ENCODE measurements around the gene SETD2.

Gene SETD2

DNA sequence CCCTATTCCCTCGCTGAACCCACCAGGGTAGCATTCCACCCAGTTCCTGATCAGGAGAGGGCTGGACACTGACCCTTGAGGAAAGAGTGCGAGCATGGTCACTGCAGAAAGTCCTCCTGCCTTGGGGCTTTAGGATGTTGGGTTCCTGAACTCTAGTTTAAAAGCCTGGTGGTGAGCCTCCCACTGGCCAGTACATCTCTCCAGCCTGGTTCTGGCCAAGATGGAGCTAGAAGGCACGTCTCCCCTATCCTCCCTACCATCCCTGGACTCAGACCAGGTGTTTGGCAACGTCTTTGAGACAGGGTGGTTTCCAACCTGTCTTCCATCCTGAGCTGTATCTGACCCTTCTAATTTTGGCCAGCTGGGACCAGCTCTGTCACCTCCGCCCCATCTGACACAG, 153.0 kb downstream of the SETD2 start:
- no peak overlapping the region for H3K4me3 Mint-ChIP-seq
- DNase-seq: no peak
- peaks cover 18% of the 10 kb centered on the region for H3K4me1 Mint-ChIP-seq
- H3K27ac Mint-ChIP-seq: peak overlapping the region; percentile 69
- CTCF ChIA-PET: interaction anchor here (2.3 kb wide), 1 partner anchor 88 kb away, joined by 8 read pairs; no protein-coding TSS in a partner anchor
- H3K9me3 Mint-ChIP-seq: no peaks in the 10 kb centered on the region
- no peaks in the 10 kb centered on the region for H3K27me3 Mint-ChIP-seq
- peaks cover 44% of the 10 kb centered on the region for H3K36me3 Mint-ChIP-seq

GRCh38 chr3:47010111-47010712, 153.7 kb downstream of the SETD2 start:
- peaks cover 18% of the 10 kb centered on the region for H3K4me1 Mint-ChIP-seq
- H3K36me3 Mint-ChIP-seq: peaks cover 45% of the 10 kb centered on the region
- H3K9me3 Mint-ChIP-seq: no peaks in the 10 kb centered on the region
- no peaks in the 10 kb centered on the region for H3K27me3 Mint-ChIP-seq
- CTCF ChIA-PET: interaction anchor here (2.3 kb wide), 1 partner anchor 87 kb away, joined by 8 read pairs; no protein-coding TSS in a partner anchor
- peak overlapping the region; percentile 21 for H3K4me3 Mint-ChIP-seq
- H3K27ac Mint-ChIP-seq: no peak overlapping the region
- no peak for DNase-seq

DNA sequence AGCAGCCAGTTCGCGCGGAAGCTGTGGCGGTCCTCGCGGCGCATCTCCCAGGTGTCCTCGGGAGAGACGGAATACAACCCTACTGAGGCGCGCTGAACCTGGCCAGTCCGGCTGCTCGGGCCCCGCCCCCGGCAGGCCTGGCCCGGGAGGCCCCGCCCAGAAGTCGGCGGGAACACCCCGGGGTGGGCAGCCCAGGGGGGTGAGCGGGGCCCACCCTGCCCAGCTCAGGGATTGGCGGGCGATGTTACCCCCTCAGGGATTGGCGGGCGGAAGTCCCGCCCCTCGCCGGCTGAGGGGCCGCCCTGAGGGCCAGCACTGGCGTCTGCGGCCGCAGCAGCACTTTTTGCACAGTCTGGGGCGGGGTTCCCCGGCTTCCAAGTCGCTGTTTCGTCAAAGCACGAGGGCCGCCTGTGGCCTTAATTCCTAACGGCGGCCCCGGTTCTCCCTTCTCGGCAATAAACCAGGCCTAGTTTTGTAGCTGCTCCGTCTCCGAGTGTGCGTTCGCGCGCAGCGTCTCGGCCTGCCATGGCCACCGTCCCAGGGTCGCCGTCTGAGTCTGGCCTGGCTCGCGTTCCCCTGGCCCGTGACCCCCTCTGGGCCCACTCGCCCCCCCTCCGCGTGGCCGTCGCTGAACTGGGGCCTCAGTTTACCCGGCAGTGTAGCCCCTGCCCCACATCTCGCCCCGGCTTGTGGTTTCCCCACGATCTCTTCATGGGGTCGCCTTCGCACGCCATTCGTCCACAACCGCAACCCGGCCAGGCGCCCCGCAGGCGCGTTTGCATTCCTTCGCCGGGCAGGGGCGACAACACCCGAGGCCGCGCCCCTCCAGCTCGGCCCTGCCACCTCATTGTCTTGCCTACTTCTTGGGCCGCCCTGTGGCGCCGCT, 154.4 kb downstream of the SETD2 start:
- Mint-ChIP-seq H3K27ac (no peak overlapping the region), H3K4me1 (peaks cover 18% of the 10 kb centered on the region), H3K4me3 (peak overlapping the region; percentile 21), H3K36me3 (peaks cover 46% of the 10 kb centered on the region), H3K27me3 (no peaks in the 10 kb centered on the region), H3K9me3 (no peaks in the 10 kb centered on the region)
- DNase-seq: peak; percentile 73
- CTCF ChIA-PET: no interaction called here

GRCh38 chr3:47008851-47009224, 155.1 kb downstream of the SETD2 start:
- Mint-ChIP-seq H3K4me1 (peaks cover 18% of the 10 kb centered on the region), H3K9me3 (no peaks in the 10 kb centered on the region), H3K27me3 (no peaks in the 10 kb centered on the region), H3K27ac (peak overlapping the region; percentile 42), H3K36me3 (peaks cover 43% of the 10 kb centered on the region), H3K4me3 (no peak overlapping the region)
- DNase-seq: no peak
- CTCF ChIA-PET: no interaction called here

DNA sequence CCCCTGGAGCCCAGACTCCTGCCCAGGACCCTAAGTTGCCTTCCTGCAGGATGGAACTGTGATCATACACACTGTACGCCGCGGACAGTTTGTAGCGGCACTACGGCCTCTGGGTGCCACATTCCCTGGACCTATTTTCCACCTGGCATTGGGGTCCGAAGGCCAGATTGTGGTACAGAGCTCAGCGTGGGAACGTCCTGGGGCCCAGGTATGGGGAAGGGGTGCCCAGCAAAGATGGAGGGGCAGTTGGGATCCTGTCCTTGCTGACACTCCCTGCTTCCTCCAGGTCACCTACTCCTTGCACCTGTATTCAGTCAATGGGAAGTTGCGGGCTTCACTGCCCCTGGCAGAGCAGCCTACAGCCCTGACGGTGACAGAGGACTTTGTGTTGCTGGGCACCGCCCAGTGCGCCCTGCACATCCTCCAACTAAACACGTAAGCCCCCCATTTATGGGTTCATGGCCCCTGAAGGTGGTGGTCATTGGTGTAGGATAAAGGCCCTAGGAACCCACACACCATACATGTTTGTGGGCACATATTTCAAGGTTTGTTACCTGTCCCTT, 155.6 kb downstream of the SETD2 start:
- Mint-ChIP-seq H3K27me3 (no peaks in the 10 kb centered on the region), H3K4me1 (peaks cover 18% of the 10 kb centered on the region), H3K36me3 (peaks cover 44% of the 10 kb centered on the region), H3K9me3 (no peaks in the 10 kb centered on the region), H3K27ac (peak overlapping the region; percentile 42), H3K4me3 (peak overlapping the region; percentile 18)
- no peak for DNase-seq
- CTCF ChIA-PET: no interaction called here

DNA sequence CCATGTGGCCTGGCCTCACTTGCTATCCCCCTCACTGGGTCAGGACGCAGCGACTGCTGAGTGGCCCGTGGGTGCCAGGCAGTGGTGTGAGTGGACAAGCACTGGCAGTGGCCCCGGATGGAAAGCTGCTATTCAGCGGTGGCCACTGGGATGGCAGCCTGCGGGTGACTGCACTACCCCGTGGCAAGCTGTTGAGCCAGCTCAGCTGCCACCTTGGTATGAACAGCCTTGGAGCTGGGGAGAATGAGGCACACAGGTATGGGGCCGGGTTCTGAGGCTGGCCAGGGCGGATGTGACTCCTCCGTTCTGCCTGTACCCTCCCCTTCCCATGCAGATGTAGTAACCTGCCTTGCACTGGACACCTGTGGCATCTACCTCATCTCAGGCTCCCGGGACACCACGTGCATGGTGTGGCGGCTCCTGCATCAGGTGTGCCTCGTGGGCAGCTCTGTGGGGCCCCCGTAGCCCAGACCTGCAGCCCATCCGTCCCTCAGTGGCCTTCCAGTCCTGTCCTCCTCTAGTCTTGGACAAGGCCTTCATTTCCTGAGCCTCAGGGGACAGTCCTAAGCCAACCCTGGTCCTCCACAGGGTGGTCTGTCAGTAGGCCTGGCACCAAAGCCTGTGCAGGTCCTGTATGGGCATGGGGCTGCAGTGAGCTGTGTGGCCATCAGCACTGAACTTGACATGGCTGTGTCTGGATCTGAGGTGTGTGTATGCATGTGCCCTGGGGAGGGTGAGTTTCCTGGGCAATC, 156.3 kb downstream of the SETD2 start:
- H3K27ac Mint-ChIP-seq: no peak overlapping the region
- DNase-seq: no peak
- no peaks in the 10 kb centered on the region for H3K9me3 Mint-ChIP-seq
- no peak overlapping the region for H3K4me3 Mint-ChIP-seq
- no peaks in the 10 kb centered on the region for H3K27me3 Mint-ChIP-seq
- CTCF ChIA-PET: interaction anchor here (1.0 to 1.3 kb wide), 2 partner anchors 10 to 94 kb away, joined by 3 read pairs; no protein-coding TSS in a partner anchor
- peaks cover 49% of the 10 kb centered on the region for H3K36me3 Mint-ChIP-seq
- peaks cover 17% of the 10 kb centered on the region for H3K4me1 Mint-ChIP-seq

GRCh38 chr3:47007001-47007400, 156.9 kb downstream of the SETD2 start:
- CTCF ChIA-PET: interaction anchor here (0.7 to 1.3 kb wide), 3 partner anchors 9 to 94 kb away, joined by 3 to 4 read pairs (median 3); no protein-coding TSS in a partner anchor
- H3K36me3 Mint-ChIP-seq: peaks cover 51% of the 10 kb centered on the region
- no peak for DNase-seq
- no peak overlapping the region for H3K27ac Mint-ChIP-seq
- no peak overlapping the region for H3K4me3 Mint-ChIP-seq
- H3K27me3 Mint-ChIP-seq: no peaks in the 10 kb centered on the region
- peaks cover 13% of the 10 kb centered on the region for H3K4me1 Mint-ChIP-seq
- H3K9me3 Mint-ChIP-seq: no peaks in the 10 kb centered on the region

- Mint-ChIP-seq H3K4me3 (no peak overlapping the region), H3K36me3 (peaks cover 56% of the 10 kb centered on the region), H3K27ac (no peak overlapping the region), H3K27me3 (no peaks in the 10 kb centered on the region), H3K9me3 (no peaks in the 10 kb centered on the region), H3K4me1 (peaks cover 10% of the 10 kb centered on the region)
- no peak for DNase-seq
- CTCF ChIA-PET: interaction anchor here (0.7 to 1.3 kb wide), 3 partner anchors 8 to 83 kb away, joined by 3 to 6 read pairs (median 4); no protein-coding TSS in a partner anchor
Observed at GRCh38 chr3:47006145-47006651, 157.7 kb downstream of the SETD2 start.

DNA sequence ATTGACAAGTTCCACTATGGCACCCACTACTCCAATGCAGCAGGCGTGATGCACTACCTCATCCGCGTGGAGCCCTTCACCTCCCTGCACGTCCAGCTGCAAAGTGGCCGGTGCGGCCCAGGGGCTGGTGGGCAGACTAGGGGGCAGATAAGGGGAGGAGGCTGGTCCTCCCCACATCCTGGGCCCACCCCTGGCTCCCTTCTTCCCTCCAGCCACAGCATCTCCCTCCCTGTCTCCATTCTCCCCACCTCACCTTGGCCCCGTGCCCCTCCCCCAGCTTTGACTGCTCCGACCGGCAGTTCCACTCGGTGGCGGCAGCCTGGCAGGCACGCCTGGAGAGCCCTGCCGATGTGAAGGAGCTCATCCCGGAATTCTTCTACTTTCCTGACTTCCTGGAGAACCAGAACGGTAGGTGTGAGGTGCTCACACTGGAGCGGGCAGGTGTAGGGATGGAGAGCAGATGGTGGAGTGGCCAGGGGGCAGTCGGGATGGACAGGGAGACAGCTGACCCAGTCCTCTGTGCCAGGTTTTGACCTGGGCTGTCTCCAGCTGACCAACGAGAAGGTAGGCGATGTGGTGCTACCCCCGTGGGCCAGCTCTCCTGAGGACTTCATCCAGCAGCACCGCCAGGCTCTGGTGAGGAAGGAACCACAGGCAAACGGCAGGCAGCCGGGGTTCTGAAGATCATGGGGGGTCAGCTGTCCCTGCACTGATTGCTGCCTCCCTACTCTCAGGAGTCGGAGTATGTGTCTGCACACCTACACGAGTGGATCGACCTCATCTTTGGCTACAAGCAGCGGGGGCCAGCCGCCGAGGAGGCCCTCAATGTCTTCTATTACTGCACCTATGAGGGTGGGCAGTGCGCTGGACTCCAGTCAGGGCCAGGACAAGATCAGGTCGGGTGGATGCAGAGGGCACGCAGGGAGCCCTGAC, 158.4 kb downstream of the SETD2 start:
- no peaks in the 10 kb centered on the region for H3K27me3 Mint-ChIP-seq
- H3K9me3 Mint-ChIP-seq: no peaks in the 10 kb centered on the region
- CTCF ChIA-PET: interaction anchor here (0.6 to 0.8 kb wide), 2 partner anchors 82 to 129 kb away, joined by 3 to 6 read pairs; no protein-coding TSS in a partner anchor
- H3K4me3 Mint-ChIP-seq: no peak overlapping the region
- H3K4me1 Mint-ChIP-seq: peaks cover 10% of the 10 kb centered on the region
- no peak overlapping the region for H3K27ac Mint-ChIP-seq
- DNase-seq: no peak
- H3K36me3 Mint-ChIP-seq: peaks cover 57% of the 10 kb centered on the region

DNA sequence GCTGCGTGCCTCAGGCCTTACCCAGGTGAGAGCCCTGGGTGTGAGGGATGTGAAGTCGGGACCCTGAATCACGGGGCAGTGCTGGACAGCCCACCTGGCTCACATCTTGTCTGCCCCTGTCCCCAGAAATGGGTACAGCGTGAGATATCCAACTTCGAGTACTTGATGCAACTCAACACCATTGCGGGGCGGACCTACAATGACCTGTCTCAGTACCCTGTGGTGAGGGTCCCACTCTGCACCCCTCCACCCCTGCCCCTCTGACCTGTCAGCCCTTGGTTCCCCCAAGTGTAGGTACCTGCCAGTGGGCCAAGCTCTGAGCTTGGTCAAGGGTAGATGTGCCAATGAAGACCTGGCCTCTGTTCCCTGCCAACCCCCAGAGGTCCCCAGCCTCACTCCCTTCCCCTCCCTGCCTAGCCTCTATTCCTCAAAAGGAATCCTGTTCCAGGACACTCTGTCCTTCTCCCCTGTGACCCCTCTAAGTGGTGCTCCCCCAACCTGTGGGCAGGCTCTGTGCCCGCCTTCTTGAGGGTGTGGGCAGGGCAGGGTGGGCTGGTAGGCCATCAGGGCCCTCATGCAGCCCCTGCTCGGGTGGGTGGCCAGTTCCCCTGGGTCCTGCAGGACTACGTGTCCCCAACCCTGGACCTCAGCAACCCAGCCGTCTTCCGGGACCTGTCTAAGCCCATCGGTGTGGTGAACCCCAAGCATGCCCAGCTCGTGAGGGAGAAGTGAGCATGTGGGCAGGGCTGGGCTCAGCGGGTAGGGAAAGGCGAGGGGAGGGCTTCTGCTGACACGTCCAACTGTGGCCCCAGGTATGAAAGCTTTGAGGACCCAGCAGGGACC, 159.3 kb downstream of the SETD2 start:
- Mint-ChIP-seq H3K4me1 (peaks cover 6% of the 10 kb centered on the region), H3K36me3 (peaks cover 57% of the 10 kb centered on the region), H3K4me3 (no peak overlapping the region), H3K27ac (no peak overlapping the region), H3K9me3 (no peaks in the 10 kb centered on the region), H3K27me3 (no peaks in the 10 kb centered on the region)
- CTCF ChIA-PET: no interaction called here
- DNase-seq: peak; percentile 14

GRCh38 chr3:47003461-47004368, 160.2 kb downstream of the SETD2 start:
- no peaks in the 10 kb centered on the region for H3K27me3 Mint-ChIP-seq
- no peaks in the 10 kb centered on the region for H3K9me3 Mint-ChIP-seq
- peak; percentile 19 for DNase-seq
- H3K4me3 Mint-ChIP-seq: no peak overlapping the region
- peaks cover 56% of the 10 kb centered on the region for H3K36me3 Mint-ChIP-seq
- peaks cover 5% of the 10 kb centered on the region for H3K4me1 Mint-ChIP-seq
- peak overlapping the region; percentile 55 for H3K27ac Mint-ChIP-seq
- CTCF ChIA-PET: no interaction called here

DNA sequence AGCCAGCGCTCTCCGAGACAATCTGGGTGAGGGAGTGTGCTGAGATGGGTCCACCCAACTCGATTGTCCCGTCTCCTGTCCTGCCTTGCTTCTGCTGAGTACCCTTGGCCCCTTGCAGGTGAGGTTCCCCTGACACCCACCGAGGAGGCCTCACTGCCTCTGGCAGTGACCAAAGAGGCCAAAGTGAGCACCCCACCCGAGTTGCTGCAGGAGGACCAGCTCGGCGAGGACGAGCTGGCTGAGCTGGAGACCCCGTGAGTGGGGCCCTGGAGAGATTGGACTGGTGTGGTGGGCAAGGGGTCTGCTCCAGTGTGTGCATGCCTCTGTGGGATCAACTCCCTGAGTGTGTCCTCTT, 160.9 kb downstream of the SETD2 start:
- no peak overlapping the region for H3K4me3 Mint-ChIP-seq
- CTCF ChIA-PET: no interaction called here
- H3K27me3 Mint-ChIP-seq: no peaks in the 10 kb centered on the region
- no peaks in the 10 kb centered on the region for H3K9me3 Mint-ChIP-seq
- no peak overlapping the region for H3K27ac Mint-ChIP-seq
- no peaks in the 10 kb centered on the region for H3K4me1 Mint-ChIP-seq
- DNase-seq: no peak
- H3K36me3 Mint-ChIP-seq: peaks cover 57% of the 10 kb centered on the region

Data from activated naive CD4-positive, alpha-beta T cell treated with anti-CD3 and anti-CD28 coated beads, Interleukin-2, amount 10 ng/mL, durations not matched to agents 7 days and 5 days (primary cell).